Stimulated activated CD8-positive, alpha-beta memory T cell treated with anti-CD3 and anti-CD28 coated beads, Interleukin-7, amount 100 ng/mL, for 24 hours (primary cell): ENCODE results near the gene EDEM2.
"Not testable (repeated sequence)": the region's sequence is repeated elsewhere in the genome, so short reads cannot be mapped to it uniquely, and the experiment has no call there.

Experiments
- DNase-seq: peaks from one replicate; pipeline ENCODE4 v3.0.0-alpha.2; 2020; ENCODE audit warnings: low read depth

EDEM2 gene

DNA sequence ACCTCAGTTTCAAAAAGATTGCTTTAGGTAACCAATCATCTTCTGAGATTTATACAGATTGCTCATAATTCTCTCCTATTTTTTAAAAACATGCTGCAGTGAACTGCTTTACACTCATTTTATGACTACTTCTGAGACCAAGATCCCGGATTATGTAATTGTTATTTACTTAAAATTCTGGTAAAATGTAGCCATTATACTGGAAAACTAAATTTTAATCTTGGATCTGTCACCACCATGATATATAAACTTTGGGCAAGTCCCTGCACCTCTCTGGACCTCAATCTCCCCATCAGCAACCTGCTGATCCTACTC is 24.3 kb upstream of the EDEM2 start:
- no peak for DNase-seq

DNA sequence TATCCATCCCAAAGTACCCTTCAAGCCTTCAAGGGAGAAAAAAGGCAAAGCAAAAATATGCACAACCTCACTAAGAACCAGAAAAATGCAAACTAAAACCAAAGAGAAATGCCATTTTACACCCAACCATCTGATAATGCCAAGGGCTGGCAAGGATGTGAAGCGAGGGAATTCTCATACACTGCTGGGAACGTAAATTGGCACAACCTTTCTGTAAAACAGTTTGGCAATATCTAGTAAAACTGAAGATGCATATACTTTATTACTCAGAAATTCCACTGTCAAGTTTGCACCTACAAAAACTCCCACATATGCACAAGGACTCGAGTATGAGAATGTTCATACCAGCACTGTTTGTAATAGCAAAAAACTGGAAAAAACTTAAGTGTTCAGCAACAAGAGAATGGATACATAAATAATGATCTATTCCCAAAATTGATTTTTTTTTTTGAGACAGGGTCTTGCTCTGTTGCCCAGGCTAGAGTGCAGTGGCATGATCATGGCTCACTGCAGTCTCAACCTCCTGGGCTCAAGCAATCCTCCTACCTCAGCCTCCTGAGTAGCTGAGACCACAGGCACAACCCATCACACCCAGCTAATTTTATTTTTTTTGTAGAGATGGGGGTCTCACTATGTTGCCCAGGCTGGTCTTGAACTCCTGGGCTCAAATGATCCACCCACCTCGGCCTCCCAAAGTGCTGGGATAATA is 21.7 kb upstream of the EDEM2 start:
- DNase-seq, result not testable (repeated sequence)

GRCh38 chr20:35167787-35168186 is 20.7 kb upstream of the EDEM2 start:
- DNase-seq, result no peak

DNA sequence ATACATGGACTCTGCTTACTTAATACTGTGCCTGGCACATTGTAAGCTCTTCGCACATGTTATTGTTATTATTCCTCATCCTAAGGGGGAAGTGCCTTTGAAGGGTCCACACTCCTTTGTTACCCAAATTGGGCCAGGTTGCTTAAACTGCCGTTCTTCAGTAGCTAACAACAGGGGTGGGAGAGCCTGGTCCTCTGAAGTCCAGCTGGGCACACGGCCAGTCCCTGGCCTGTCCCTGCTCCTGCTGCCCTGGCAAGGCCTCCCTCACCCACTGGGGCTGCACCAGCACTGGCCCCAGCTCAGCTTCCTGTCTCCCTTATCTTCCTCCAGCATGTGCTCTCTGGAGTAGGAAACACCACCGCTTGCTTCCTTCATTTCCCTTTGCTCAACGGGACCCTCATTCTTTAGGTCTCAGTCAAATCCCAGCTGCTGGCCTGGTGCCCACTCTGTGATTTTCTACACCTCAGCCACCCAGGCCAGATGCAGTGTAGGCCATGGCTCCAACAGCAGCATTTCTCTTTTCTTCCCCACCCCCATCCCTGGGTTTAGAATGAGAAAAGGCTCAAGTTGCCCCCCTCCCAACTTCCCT is 19.2 kb upstream of the EDEM2 start:
- DNase-seq, result no peak

GRCh38 chr20:35165221-35166185 is 18.4 kb upstream of the EDEM2 start:
- no peak for DNase-seq

DNA sequence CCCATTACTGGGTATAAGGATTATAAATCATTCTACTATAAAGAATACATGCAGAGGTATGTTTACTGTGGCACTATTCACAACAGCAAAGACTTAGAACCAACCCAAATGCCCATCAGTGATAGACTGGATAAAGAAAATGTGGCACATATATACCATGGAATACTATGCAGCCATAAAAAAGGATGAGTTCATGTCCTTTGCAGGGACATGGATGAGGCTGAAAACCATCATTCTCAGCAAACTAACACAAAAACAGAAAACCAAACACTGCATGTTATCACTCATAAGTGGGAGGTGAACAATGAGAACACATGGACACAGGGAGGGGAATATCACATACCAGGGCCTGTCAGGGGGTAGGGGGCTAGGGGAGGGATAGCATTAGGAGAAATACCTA is 17.4 kb upstream of the EDEM2 start:
- DNase-seq, result not testable (repeated sequence)

DNA sequence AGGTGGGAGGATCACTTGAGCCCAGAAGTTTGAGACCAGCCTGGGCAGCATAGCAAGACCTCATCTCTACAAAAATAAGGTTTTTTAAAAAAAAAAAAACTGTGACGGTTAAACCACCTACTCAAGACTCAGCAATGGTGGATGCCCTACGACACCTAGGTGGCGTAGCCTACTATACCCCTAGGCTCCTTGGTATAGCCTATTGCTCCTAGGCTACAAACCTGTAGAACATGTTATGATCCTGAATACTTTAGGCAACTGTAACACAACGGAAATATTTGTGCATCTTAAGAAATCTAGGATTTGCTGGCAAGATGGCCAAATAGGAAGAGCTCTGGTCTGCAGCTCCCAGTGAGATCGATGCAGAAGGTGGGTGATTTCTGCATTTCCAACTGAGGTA is 13.2 kb upstream of the EDEM2 start:
- DNase-seq, result not testable (repeated sequence)

- no peak for DNase-seq
These were observed 9.8 kb upstream of the EDEM2 start for GRCh38 chr20:35156978-35157377.

DNA sequence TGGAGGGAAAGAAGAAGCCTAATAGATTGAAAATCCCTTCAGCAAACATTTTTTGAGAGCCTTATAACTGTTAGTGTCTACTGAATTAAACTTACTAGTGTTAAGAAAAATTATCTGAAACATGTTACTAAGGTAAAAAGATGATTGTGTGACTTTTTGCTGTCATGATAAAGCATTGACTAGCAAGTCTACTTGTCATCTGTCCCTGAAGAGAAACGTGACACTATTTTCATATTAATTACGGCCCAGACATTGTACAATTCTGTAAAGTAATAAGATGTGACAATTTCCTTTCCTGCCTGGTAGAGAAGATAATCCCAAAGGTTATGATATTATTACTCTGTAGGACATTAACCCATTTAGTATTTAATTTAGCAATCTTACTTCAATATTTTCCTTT is 8.8 kb upstream of the EDEM2 start:
- DNase-seq, result no peak

- DNase-seq, result no peak
These were observed 4.6 kb upstream of the EDEM2 start for GRCh38 chr20:35151736-35152135.

GRCh38 chr20:35150846-35151579 is 3.9 kb upstream of the EDEM2 start:
- DNase-seq, result no peak

- not testable (repeated sequence) for DNase-seq
These were observed 487 bp upstream of the EDEM2 start for GRCh38 chr20:35147575-35148071.

- no peak for DNase-seq
These were observed 727 bp downstream of the EDEM2 start for GRCh38 chr20:35146299-35146919.

GRCh38 chr20:35145141-35145564 is 2.0 kb downstream of the EDEM2 start:
- no peak for DNase-seq

DNA sequence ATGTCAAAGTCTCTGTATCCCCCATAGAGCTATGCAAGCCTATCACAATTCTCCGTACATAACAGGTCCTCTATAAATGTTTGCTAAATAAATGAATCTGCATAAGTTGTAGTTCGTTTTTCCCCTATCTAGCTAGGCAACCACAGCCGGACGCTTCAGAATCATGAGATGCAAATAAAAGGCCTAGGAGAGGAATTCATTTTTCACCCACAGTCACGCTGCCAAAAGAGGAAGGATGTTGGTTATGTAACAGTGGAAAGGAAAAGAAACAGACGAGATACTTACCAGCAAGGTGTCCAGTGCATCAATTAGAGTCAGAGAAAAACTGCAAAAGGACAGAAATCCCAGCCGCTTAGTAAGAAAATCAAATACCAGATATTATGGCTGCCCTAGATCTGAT is 2.4 kb downstream of the EDEM2 start:
- no peak for DNase-seq

GRCh38 chr20:35135867-35136586 is 11.1 kb downstream of the EDEM2 start:
- no peak for DNase-seq

DNA sequence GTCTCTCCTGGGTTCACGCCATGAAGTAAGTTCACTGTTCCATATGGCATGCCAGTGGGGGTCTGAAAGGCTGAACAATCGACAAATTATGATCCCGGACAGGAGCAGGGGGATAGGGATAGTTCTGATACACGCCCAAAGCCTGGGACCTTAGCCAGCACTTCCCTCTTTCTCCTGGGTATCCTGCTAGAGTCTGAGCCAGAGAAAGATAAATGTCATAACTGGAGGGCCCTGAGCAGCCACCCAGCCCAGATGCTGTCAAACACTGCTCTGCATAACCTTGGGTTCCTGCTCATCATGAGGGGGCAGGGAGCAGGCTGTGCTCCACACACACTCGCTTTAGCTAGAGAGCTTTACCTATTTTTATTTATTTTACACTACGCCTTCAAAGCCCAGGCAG is 12.3 kb downstream of the EDEM2 start:
- no peak for DNase-seq

- no peak for DNase-seq
These were observed 12.7 kb downstream of the EDEM2 start for GRCh38 chr20:35134472-35134871.

GRCh38 chr20:35133735-35134134 is 13.4 kb downstream of the EDEM2 start:
- no peak for DNase-seq

DNA sequence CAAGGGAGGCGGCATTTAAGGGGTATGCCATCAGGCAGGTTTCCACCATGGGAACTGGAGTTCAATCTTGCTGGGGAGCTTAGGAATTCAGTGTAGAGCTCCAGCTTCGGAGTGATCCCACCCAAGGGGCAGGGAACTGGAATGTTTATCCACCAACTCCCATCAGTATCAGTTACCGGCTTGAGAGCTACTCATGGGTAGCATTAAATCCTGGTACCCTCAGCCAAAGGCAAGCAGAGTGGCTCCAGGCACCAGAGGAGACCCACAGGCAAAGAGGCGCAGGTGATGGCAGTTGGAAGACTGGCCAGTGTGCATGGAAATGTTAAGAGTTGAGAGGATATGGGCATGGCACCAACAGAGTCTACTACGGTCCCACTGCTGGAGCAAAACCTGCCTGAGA is 14.1 kb downstream of the EDEM2 start:
- DNase-seq, result no peak

- DNase-seq, result no peak
These were observed 15.2 kb downstream of the EDEM2 start for GRCh38 chr20:35131934-35132333.
